H9 (cell line): ENCODE data around the gene HSPG2. TPM values are rescaled to one million over a fixed set of nuclear protein-coding genes. Genes with fewer than 3 reads are reported as not detected.

Experiments used
- DNase-seq: peaks from one replicate; pipeline ENCODE4 v3.0.0-alpha.2; 2017
- H2AFZ ChIP-seq: one replicate; pipeline ENCODE4 v1.6.1; 2013; ENCODE audit warnings: mild to moderate bottlenecking, low read length, control low read depth, moderate library complexity
- H2AK5ac ChIP-seq: 2 replicates; pipeline ENCODE4 v1.6.1; 2013; ENCODE audit warnings: low read length, control low read depth, mixed read lengths; ENCODE audit not compliant: insufficient read length
- H2BK120ac ChIP-seq: one replicate; pipeline ENCODE4 v1.6.1; 2013; ENCODE audit warnings: low read depth, mild to moderate bottlenecking, low read length, control low read depth, inconsistent platforms; ENCODE audit not compliant: poor library complexity, severe bottlenecking
- H2BK12ac ChIP-seq: 2 replicates; pipeline ENCODE4 v1.6.1; 2013; ENCODE audit warnings: low read length, control low read depth, mixed read lengths, low read depth; ENCODE audit not compliant: insufficient read length
- H2BK15ac ChIP-seq: 2 replicates; pipeline ENCODE4 v1.6.1; 2013; ENCODE audit warnings: low read depth, low read length, control low read depth
- H2BK20ac ChIP-seq: one replicate; pipeline ENCODE4 v1.6.1; 2013; ENCODE audit warnings: low read depth, mild to moderate bottlenecking, low read length, control low read depth, inconsistent platforms; ENCODE audit not compliant: poor library complexity, severe bottlenecking
- H2BK5ac ChIP-seq: 2 replicates; pipeline ENCODE4 v1.6.1; 2013; ENCODE audit warnings: low read length, control low read depth, mixed read lengths; ENCODE audit not compliant: insufficient read length
- H3K14ac ChIP-seq: 2 replicates; pipeline ENCODE4 v1.6.1; 2013; ENCODE audit warnings: low read length, control low read depth; ENCODE audit not compliant: insufficient read depth
- H3K18ac ChIP-seq: 2 replicates; pipeline ENCODE4 v1.6.1; 2013; ENCODE audit warnings: low read depth, mild to moderate bottlenecking, mixed read lengths, low read length, control low read depth; ENCODE audit not compliant: insufficient read length
- H3K23ac ChIP-seq: 2 replicates; pipeline ENCODE4 v1.6.1; 2013; ENCODE audit warnings: low read length, control low read depth, mixed read lengths, low read depth; ENCODE audit not compliant: insufficient read length
- H3K23me2 ChIP-seq: 2 replicates; pipeline ENCODE4 v1.6.1; 2013; ENCODE audit warnings: low read depth, mild to moderate bottlenecking, mixed read lengths, low read length, control low read depth; ENCODE audit not compliant: insufficient read length, poor library complexity, severe bottlenecking
- H3K27ac ChIP-seq: 2 replicates; pipeline ENCODE4 v1.5.1; 2013; ENCODE audit warnings: low read length, control low read depth, mixed read lengths, low read depth; ENCODE audit not compliant: insufficient read length
- H3K27me3 ChIP-seq: 2 replicates; pipeline ENCODE4 v1.6.1; 2013; ENCODE audit warnings: low read length, control low read depth, inconsistent platforms; ENCODE audit not compliant: insufficient read depth
- H3K4ac ChIP-seq: 2 replicates; pipeline ENCODE4 v1.6.1; 2013; ENCODE audit warnings: low read depth, mild to moderate bottlenecking, control low read depth, inconsistent platforms, low read length, moderate library complexity
- H3K4me1 ChIP-seq: 2 replicates; pipeline ENCODE4 v1.6.1; 2013; ENCODE audit warnings: low read length, control low read depth, inconsistent platforms; ENCODE audit not compliant: insufficient read depth
- H3K4me2 ChIP-seq: 2 replicates; pipeline ENCODE4 v1.6.1; 2013; ENCODE audit warnings: low read length, control low read depth, mixed read lengths; ENCODE audit not compliant: insufficient read length, insufficient read depth
- H3K56ac ChIP-seq: 2 replicates; pipeline ENCODE4 v1.6.1; 2013; ENCODE audit warnings: low read depth, mild to moderate bottlenecking, mixed read lengths, low read length, control low read depth; ENCODE audit not compliant: insufficient read length
- H3K79me1 ChIP-seq: 2 replicates; pipeline ENCODE4 v1.6.1; 2013; ENCODE audit warnings: low read depth, mild to moderate bottlenecking, moderate library complexity, low read length, control low read depth, inconsistent platforms; ENCODE audit not compliant: insufficient read depth, poor library complexity, severe bottlenecking
- H3K79me2 ChIP-seq: 2 replicates; pipeline ENCODE4 v1.6.1; 2013; ENCODE audit warnings: low read length, control low read depth, inconsistent platforms; ENCODE audit not compliant: insufficient read depth
- H3K9ac ChIP-seq: 2 replicates; pipeline ENCODE4 v1.6.1; 2013; ENCODE audit warnings: low read length, control low read depth, mixed read lengths; ENCODE audit not compliant: insufficient read length; ENCODE audit errors: extremely low read depth
- H3K9me3 ChIP-seq: one replicate; pipeline ENCODE4 v1.6.1; 2013; ENCODE audit warnings: low read depth, low read length, inconsistent platforms; ENCODE audit not compliant: control insufficient read depth
- H3T11ph ChIP-seq: one replicate; pipeline ENCODE4 v1.6.1; 2013; ENCODE audit warnings: mild to moderate bottlenecking, low read length, control low read depth, inconsistent platforms
- H4K20me1 ChIP-seq: one replicate; pipeline ENCODE4 v1.6.1; 2013; ENCODE audit not compliant: control insufficient read depth, insufficient read length, insufficient read depth
- H4K5ac ChIP-seq: 2 replicates; pipeline ENCODE4 v1.6.1; 2013; ENCODE audit warnings: low read depth, mild to moderate bottlenecking, mixed read lengths, low read length, control low read depth; ENCODE audit not compliant: insufficient read length
- H4K8ac ChIP-seq: replicated peaks from 2 replicates; pipeline ENCODE4 v1.6.1; 2013; ENCODE audit warnings: low read length, control low read depth, mixed read lengths, low read depth; ENCODE audit not compliant: insufficient read length
- H4K91ac ChIP-seq: 2 replicates; pipeline ENCODE4 v1.6.1; 2013; ENCODE audit warnings: low read depth, mild to moderate bottlenecking, moderate library complexity, mixed read lengths, low read length, control low read depth; ENCODE audit not compliant: insufficient read length
- H3K27ac Mint-ChIP-seq, 3 experiments: 2 replicates in 2 of 3; 3 replicates in 1 of 3; pipeline ENCODE4 v1.8.0; 2020 to 2021; ENCODE audit warnings: mixed read lengths in 3 of 3, mild to moderate bottlenecking in 1 of 3, moderate library complexity in 1 of 3
- H3K27me3 Mint-ChIP-seq: 2 replicates; pipeline ENCODE4 v1.8.0; 2021; ENCODE audit warnings: low read depth, mild to moderate bottlenecking, moderate library complexity, mixed read lengths
- H3K36me3 Mint-ChIP-seq, 3 experiments: 2 replicates in 2 of 3; 3 replicates in 1 of 3; pipeline ENCODE4 v1.8.0; 2020 to 2021; ENCODE audit warnings: low read depth in 3 of 3, mixed read lengths in 3 of 3; ENCODE audit not compliant: insufficient read depth in 1 of 3
- H3K4me1 Mint-ChIP-seq, 2 experiments: 2 replicates each; pipeline ENCODE4 v1.8.0; 2020; ENCODE audit warnings: mixed read lengths in 2 of 2
- H3K4me3 Mint-ChIP-seq, 2 experiments: 2 replicates in 1 of 2; 3 replicates in 1 of 2; pipeline ENCODE4 v1.8.0; 2020 to 2021; ENCODE audit warnings: mild to moderate bottlenecking in 2 of 2, mixed read lengths in 2 of 2, moderate library complexity in 1 of 2
- H3K9me3 Mint-ChIP-seq, 2 experiments: 2 replicates in 1 of 2; 3 replicates in 1 of 2; pipeline ENCODE4 v1.8.0; 2020; ENCODE audit warnings: mild to moderate bottlenecking in 2 of 2, mixed read lengths in 2 of 2, moderate library complexity in 1 of 2
- WGBS: extraction: QIAGEN DNeasy Blood & Tissue Kit; methylation state at CpG from one replicate; pipeline ENCODE4 v1.1.7; 2013; ENCODE audit warnings: missing lambda C conversion rate, low lambda C conversion rate, mixed read lengths; ENCODE audit not compliant: insufficient read length; ENCODE audit errors: extremely low coverage; 5-methylcytosine and 5-hydroxymethylcytosine counted together
- total RNA-seq: library from RNA; stranded (reverse); gene quantifications from 2 replicates; pipeline ENCODE4 v1.2.1, GENCODE V29; 2021
- TF ChIP-seq, protein P1 (sequence below): fragments of 200-600 bp; sonication (generic); conservative IDR thresholded peaks from 3 replicates; pipeline ENCODE4 v1.8.0; 2021; ENCODE audit warnings: antibody characterized with exemption, mild to moderate bottlenecking

HSPG2 gene
- total RNA-seq, 1 experiment from 2014 or later: 90.0 TPM

DNA sequence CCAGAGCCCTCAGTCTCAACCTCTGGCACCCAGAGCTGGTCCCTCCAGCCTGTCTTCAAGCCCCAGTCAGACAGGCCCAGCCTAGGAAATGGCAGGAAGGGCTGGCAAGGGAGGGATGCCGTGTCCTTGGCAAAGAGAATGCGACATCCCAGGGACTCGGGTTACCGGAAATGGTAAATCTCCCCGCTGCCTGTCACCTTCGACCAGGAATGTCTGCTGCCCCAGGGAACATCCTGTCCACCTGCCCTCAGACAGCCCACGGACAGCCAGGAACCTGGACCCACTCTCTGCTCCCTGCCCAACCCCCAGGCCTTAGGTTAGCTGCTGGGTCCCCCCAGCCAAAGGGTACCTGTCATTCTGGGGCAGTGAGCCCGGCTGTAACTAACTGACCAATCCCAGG is 23.9 kb downstream of the HSPG2 start:
- H3K36me3 Mint-ChIP-seq: peaks cover 0 to 10% (median 5%) of the 10 kb centered on the region in 3 experiments; a peak in 4 of 7 replicates
- H3K4ac ChIP-seq: no peak overlapping the region
- H3K27me3 Mint-ChIP-seq: no peaks in the 10 kb centered on the region
- H4K91ac ChIP-seq: no peak overlapping the region
- no peak overlapping the region for H4K5ac ChIP-seq
- no peak overlapping the region for H3K9ac ChIP-seq
- peak; percentile 86 for DNase-seq
- H2BK120ac ChIP-seq: no peak overlapping the region
- H3K27ac ChIP-seq: no peak overlapping the region
- H4K20me1 ChIP-seq: no peaks in the 10 kb centered on the region
- H4K8ac ChIP-seq: no peak overlapping the region
- no peak overlapping the region for H3K23ac ChIP-seq
- H2BK20ac ChIP-seq: no peak overlapping the region
- H3K4me1 Mint-ChIP-seq: peaks cover 43 to 61% of the 10 kb centered on the region in 2 experiments
- no peak overlapping the region for H3K4me3 Mint-ChIP-seq
- no peak overlapping the region for H3K14ac ChIP-seq
- H3K27ac Mint-ChIP-seq: peak overlapping the region; percentile 51 to 80 (median 63); a peak in 5 of 7 replicates
- no peak overlapping the region for H2BK5ac ChIP-seq
- H3K27me3 ChIP-seq: no peaks in the 10 kb centered on the region
- no peak overlapping the region for H3T11ph ChIP-seq
- peak overlapping the region; percentile 1 for H3K4me2 ChIP-seq
- no peak overlapping the region for H2AK5ac ChIP-seq
- no peak overlapping the region for H3K18ac ChIP-seq
- H3K9me3 ChIP-seq: no peaks in the 10 kb centered on the region
- no peak overlapping the region for H2BK15ac ChIP-seq
- no peak overlapping the region for H2AFZ ChIP-seq
- H3K56ac ChIP-seq: no peak overlapping the region
- H3K23me2 ChIP-seq: no peaks in the 10 kb centered on the region
- H3K9me3 Mint-ChIP-seq: no peaks in the 10 kb centered on the region
- peaks cover 16% of the 10 kb centered on the region; the same call in 1 of the 2 replicates for H3K4me1 ChIP-seq
- WGBS: no CpG with 5 or more reads among the region's 8 CpGs
- no peaks in the 10 kb centered on the region for H3K79me1 ChIP-seq
- no peaks in the 10 kb centered on the region for H3K79me2 ChIP-seq
- no peak overlapping the region for H2BK12ac ChIP-seq
- TF ChIP-seq, protein P1, sequence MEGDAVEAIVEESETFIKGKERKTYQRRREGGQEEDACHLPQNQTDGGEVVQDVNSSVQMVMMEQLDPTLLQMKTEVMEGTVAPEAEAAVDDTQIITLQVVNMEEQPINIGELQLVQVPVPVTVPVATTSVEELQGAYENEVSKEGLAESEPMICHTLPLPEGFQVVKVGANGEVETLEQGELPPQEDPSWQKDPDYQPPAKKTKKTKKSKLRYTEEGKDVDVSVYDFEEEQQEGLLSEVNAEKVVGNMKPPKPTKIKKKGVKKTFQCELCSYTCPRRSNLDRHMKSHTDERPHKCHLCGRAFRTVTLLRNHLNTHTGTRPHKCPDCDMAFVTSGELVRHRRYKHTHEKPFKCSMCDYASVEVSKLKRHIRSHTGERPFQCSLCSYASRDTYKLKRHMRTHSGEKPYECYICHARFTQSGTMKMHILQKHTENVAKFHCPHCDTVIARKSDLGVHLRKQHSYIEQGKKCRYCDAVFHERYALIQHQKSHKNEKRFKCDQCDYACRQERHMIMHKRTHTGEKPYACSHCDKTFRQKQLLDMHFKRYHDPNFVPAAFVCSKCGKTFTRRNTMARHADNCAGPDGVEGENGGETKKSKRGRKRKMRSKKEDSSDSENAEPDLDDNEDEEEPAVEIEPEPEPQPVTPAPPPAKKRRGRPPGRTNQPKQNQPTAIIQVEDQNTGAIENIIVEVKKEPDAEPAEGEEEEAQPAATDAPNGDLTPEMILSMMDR: no peak
